Left cardiac atrium (tissue), 4 donors: Measurements from ENCODE around the gene SERTAD1. TPM values are rescaled to one million over a fixed set of nuclear protein-coding genes. Genes with fewer than 3 reads are reported as not detected.
"Not testable (repeated sequence)": the region's sequence is repeated elsewhere in the genome, so short reads cannot be mapped to it uniquely, and the experiment has no call there.

Source experiments
- ATAC-seq, 2 donors: fragments of 200-7000 bp; cut with Tn5 transposase; one replicate each; pipeline ENCODE4 v1.9.1; 2020; ENCODE audit warnings: mild to moderate bottlenecking in 2 of 2, moderate library complexity in 2 of 2
- DNase-seq: peaks from one replicate; pipeline ENCODE4 v3.0.0-alpha.2; 2020
- intact Hi-C, 2 donors: fragments of 100-400 bp; cut with DNase I; formaldehyde crosslinking; loops; one replicate each; pipeline versions ENCODE4 v1.14.1 to v1.15.1; 2022 to 2023
- total RNA-seq, 2 donors: library from RNA; stranded (reverse); fragmentation: NEBNext Ultra II Directional; extraction: Animal tissue kit (Norgen Biotek cat#: 25700); gene quantifications; one replicate each; pipeline ENCODE4 v1.2.1, GENCODE V29; 2021
- donor health status: DM: no; HTN: yes; CAD: no.
- donor health status: DM: no; HTN: yes; CAD: no; lungs with severe emphysema.
- donor health status: DM: yes; HTN: yes; CAD: no.
- donor health status: Dilated cardiomyopathy.

The SERTAD1 gene
- total RNA-seq, 2 donors from 2014 or later = 9.4 to 17.0 TPM

- ATAC-seq = no peak
- no peak for DNase-seq
Measured at GRCh38 chr19:40431698-40432097, 5.9 kb upstream of the SERTAD1 start.

GRCh38 chr19:40430242-40430641, 4.5 kb upstream of the SERTAD1 start:
- DNase-seq, ATAC-seq, intact Hi-C loops: not testable (repeated sequence)

More at GRCh38 chr19:40431698-40432097, 5.9 kb upstream of the SERTAD1 start:
- intact Hi-C loops = no loop called here

DNA sequence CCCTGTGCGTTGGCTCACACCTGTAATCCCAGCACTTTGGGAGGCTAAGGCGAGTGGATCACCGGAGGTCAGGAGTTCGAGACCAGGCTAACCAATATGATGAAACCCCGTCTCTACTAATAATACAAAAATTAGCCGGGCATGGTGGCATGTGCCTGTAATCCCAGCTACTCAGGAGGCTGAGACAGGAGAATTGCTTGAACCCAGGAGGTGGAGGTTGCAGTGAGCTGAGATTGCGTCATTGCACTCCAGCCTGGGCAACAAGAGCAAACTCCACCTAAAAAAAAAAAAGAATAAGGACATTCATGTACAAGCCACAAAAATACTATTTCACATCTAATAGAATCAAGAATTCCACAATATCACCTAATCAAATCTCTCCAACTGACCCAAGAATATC, 2.4 kb upstream of the SERTAD1 start:
- DNase-seq, ATAC-seq, intact Hi-C loops: not testable (repeated sequence)

DNA sequence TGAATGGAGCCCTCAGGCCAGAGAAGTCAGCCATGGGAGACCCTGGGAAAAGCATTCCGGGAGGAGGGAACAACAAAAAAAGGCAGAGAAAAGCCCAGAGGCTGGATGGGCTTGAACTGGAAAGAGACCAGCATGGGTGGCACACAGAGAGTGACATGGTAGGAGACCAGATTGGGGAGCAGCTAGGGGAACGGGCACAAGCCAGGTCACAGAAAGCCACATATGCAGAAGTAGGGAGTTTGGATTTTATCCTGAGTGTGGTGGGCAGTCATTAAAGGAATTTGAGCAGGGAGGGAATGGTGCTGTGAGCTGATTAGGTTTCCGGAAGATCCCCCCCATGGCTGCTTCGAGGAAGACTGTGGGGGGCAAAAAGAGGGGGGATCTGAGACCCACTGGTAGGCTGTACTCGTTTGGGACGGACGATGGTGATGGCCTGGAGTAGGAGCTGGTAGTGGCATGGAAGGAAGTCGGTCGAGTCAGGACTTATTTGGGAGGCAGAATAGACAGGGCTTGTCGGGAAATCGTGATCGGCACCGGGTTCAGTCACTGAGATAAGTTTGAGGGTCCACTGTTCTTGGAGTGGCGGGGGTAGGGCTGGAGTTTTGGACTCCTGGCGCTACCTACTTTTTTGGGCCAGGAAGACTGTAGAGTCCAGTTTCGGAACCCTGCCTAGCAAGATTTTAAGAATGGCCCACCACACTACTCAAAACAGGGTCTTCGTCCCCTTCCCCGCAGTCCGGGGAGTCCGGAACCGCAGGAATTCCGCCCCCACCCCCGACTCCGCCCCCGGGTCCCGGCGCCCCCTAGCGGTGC, 949 bp downstream of the SERTAD1 start:
- no peak for DNase-seq
- intact Hi-C loops = loop anchor here in 1 of 2 donors (2.0 to 5.0 kb wide), 2 partner anchors 18 to 83 kb away; no protein-coding TSS in a partner anchor
- no peak for ATAC-seq

- no peak for DNase-seq
- intact Hi-C loops = loop anchor here in 1 of 2 donors (2.0 to 5.0 kb wide), 2 partner anchors 19 to 82 kb away; no protein-coding TSS in a partner anchor
Measured at GRCh38 chr19:40423938-40424337, 1.9 kb downstream of the SERTAD1 start.

GRCh38 chr19:40422748-40423566, 2.8 kb downstream of the SERTAD1 start:
- no peak for ATAC-seq
- no peak for DNase-seq
- intact Hi-C loops = loop anchor here in 1 of 2 donors (5.0 kb wide), 1 partner anchor 81 kb away; no protein-coding TSS in a partner anchor

More at GRCh38 chr19:40423938-40424337, 1.9 kb downstream of the SERTAD1 start:
- no peak for ATAC-seq

- DNase-seq = no peak
- ATAC-seq = no peak
- intact Hi-C loops = loop anchor here in 1 of 2 donors (5.0 kb wide), 1 partner anchor 80 kb away; no protein-coding TSS in a partner anchor
Measured at GRCh38 chr19:40421993-40422747, 3.6 kb downstream of the SERTAD1 start.

- intact Hi-C loops = loop anchor here in 1 of 2 donors (5.0 kb wide), 1 partner anchor 79 kb away; no protein-coding TSS in a partner anchor
- ATAC-seq (peak; percentile 83 to 86), DNase-seq (peak; percentile 96)
Measured at GRCh38 chr19:40420766-40421765, 4.7 kb downstream of the SERTAD1 start.

DNA sequence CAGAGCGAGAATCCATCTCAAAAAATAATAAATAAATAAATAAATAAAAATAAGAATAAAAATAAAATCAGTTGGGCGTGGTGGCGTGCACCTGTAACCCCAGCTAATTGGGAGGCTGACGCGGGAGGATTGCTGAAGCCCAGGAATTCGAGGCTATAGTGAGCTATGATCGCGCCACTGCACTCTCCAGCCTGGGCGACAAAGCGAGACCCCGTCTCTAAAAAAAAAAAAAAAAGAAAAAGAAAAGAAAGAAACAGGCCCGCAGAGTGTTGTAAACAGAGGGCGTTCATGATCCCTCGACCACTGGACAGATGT, 5.4 kb downstream of the SERTAD1 start:
- DNase-seq (no peak), ATAC-seq (no peak)
- intact Hi-C loops = loop anchor here in 1 of 2 donors (5.0 kb wide), 1 partner anchor 78 kb away; no protein-coding TSS in a partner anchor

DNA sequence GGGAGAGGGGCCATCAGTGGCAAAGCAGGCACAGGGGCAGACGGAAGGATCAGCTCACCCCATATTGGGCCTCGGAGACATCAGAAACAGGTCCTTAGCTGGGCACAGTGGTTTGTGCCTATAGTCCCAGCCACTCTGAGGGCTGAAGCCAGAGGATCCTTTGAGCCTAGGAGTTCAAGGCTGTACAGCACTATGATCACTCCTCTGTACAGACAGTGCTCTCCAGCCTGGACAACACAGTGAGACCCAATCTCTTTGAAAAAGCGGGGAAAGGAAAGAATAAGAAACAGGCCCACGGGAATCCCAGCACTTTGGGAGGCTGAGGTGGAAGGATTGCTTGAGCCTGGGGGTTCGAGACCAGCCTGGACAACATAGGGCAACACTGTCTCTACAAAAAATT, 6.0 kb downstream of the SERTAD1 start:
- ATAC-seq = no peak
- intact Hi-C loops = loop anchor here in 1 of 2 donors (5.0 kb wide), 1 partner anchor 77 kb away; no protein-coding TSS in a partner anchor
- DNase-seq = no peak

DNA sequence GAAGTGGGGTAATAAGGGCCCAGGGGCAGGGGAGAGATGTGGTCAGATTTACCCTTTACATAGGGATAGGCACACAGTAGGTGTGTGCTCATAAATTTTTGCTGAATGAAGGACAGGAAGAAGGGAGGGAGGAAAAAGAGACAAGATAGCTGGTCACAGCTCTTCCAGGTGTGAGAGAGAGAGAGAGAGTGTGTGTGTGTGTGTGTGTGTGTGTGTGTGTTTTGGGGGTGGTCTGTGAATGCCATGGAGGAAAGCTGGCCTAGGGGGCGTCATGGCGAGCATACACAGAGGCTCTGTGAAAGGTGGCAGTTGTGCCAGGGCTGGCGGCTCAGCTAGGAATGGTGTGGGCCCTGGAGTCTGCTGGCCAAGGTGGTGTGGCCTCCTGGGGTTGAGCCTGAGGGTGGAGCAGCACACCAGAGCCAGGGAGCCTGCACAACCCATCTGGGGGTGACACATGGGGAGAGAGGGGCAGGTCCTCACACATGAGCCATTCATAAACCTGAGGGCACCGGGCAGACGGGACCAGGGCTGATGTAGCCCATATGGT, 6.7 kb downstream of the SERTAD1 start:
- intact Hi-C loops = no loop called here
- ATAC-seq (no peak), DNase-seq (no peak)

DNA sequence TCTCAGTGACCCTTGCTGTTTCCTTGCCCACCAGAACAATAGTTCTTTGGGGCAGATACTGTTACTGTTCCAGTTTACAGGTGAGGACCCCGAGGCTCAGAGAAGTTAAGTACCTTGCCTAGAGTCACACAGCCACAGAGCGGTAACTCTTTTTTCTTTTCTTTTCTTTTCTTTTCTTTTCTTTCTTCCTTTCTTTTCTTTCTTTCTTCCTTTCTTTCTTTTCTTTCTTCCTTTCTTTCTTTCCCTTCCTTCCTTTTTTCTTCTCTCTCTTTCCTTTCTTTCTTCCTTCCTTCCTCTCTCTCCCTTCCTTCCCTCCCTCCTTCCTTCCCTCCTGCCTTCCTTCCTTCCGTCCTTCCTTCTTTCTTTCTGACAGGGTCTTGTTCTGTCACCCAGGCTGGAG, 7.8 kb downstream of the SERTAD1 start:
- DNase-seq (no peak), ATAC-seq (no peak)
- intact Hi-C loops = no loop called here

- DNase-seq (no peak), ATAC-seq (no peak)
- intact Hi-C loops = no loop called here
Measured at GRCh38 chr19:40417643-40417981, 8.2 kb downstream of the SERTAD1 start.

DNA sequence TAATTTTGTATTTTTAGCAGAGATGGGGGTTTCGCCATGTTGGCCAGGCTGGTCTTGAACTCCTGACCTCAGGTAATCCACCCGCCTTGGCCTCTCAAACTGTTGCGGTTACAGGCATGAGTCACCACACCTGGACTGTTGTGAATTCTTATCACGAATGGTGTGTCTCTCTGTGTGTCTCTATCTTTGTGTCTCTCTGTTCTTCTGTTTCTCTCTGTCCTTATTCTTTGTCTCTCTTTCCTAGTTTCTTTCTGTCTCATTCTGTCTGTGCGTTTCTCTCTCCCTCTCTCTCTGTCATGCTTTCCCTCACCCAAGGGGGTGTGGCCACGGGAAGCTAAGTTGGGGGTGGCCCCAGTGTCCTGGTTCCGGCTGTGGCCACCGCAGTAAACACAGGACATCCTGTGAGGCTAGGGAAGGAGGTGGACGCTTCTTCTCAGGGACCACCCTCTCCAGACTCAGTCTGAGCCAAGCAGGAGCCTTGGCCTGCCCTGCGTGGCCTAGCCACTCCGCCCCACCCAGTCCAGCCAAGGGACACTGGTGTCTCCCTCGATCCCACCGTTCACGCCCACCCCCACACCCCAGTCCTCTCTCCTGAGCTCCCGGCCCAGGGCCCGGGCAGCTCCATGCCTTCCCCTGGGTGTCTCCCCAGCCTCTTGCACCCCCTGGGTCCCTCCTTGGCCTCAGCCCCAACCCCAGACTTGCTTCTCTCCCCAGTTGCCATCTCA, 8.7 kb downstream of the SERTAD1 start:
- peak; percentile 5 to 9 for ATAC-seq
- DNase-seq = peak; percentile 72
- intact Hi-C loops = no loop called here

GRCh38 chr19:40415768-40416167, 10.0 kb downstream of the SERTAD1 start:
- intact Hi-C loops = no loop called here
- no peak for DNase-seq
- no peak for ATAC-seq

DNA sequence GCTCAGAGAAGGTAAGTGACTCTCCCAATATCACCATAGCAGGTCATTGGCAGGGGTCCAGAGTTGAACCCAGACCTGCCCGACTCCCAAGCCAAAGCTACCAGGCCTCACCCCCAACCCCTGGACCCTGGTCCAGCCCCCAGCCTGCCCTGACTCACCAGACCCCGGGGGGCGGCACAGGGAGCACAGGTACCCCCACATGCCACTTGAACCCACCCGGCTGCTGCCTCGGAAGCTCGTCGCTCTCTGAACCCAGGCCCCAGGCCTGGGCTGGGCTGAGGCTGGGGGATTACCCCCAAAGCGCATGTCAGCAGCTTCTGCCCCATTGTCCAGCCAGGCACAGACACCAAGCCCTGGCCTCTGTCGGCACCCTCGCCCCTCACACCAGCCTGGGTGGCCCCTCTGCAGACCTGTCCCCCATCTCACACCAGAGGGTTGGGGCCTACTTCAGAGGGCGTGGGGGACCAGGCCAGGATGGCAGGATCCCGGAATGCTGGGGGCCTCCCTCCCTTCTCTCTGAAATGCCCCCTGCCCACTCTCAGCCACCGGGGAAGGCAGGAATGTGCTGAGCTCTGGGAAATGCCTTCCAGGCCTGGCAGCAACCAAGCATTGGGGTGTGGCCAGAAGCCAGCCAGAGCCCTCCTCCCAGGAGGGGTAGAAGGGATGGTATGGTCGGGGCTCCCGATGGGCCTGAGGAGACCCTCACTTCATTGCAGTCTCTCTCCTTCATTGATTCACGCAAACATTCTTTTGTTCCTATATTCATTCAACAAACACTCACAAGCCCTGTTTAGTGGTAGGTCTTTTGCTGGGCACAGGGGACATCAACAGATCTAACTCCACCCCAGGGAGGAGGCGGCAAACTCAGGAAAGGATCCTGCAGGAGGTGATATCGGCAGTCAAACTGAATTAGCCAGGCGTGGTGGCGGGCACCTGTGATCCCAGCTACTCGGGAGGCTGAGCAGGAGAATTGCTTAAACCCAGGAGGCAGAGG, 11.0 kb downstream of the SERTAD1 start:
- DNase-seq = no peak
- peak in 1 of 2 donors; percentile 24 for ATAC-seq
- intact Hi-C loops = no loop called here
